Measurements from ENCODE around the gene PARD3.

Gene PARD3

GRCh38 chr10:34801097-34801733, 13.9 kb downstream of the PARD3 start:
- H3K27me3 ChIP-seq (replicated peaks in 2 of 5; ENCODE audit: control insufficient read depth in 4 of 5, insufficient read depth in 5 of 5, low read length in 4 of 5), result no peaks in the 10 kb centered on the region
- peaks cover 0 to 2% (median 0%) of the 10 kb centered on the region in 5 experiments for H3K9me3 ChIP-seq (ENCODE audit: control extremely low read depth in 1 of 5, control insufficient read depth in 4 of 5, insufficient read depth in 2 of 5, low read depth in 1 of 5, low read length in 4 of 5)
- ChIA-PET CTCF (no interaction called here), POLR2A (no interaction called here)
- WGBS (ENCODE audit: insufficient coverage), result 89% methylated on average over 3 of the region's 7 CpGs
- no peak overlapping the region for H3K4me3 ChIP-seq (ENCODE audit: control insufficient read depth in 1 of 7, extremely low read depth in 1 of 7, insufficient read depth in 4 of 7, low read depth in 2 of 7, low read length in 6 of 7)
- no peak for DNase-seq
- no peaks in the 10 kb centered on the region for H3K4me1 ChIP-seq (ENCODE audit: control extremely low read depth in 1 of 4, control insufficient read depth in 4 of 4, insufficient read depth in 4 of 4, low read length in 3 of 4)
- no peak overlapping the region for H3K27ac ChIP-seq (ENCODE audit: insufficient read depth in 1 of 2, low read depth in 1 of 2, low read length in 2 of 2, poor library complexity in 1 of 2, severe bottlenecking in 2 of 2)
- H3K36me3 ChIP-seq (ENCODE audit: control insufficient read depth in 4 of 4, insufficient read depth in 4 of 4, low read length in 3 of 4), result no peaks in the 10 kb centered on the region

DNA sequence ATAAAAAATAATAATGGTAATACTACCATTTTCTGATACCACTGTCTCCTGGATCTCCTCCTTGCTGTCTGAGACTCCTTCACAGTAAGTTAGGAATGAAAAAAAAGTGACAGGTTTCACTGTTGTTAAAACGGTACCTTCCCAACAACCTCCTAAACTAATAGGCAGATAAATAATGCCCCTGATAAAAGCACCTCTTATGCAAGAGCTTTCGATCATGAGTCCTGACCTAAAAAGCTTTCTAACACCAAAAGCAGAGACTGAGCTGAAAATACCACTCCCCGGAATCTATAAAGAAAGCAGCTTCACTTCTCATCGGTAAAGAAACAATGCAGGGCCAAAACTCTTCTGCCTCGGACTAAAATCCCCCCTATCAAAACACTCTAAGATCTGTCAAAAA, 14.5 kb downstream of the PARD3 start:
- Histone ChIP-seq H3K9me3 (ENCODE audit: control extremely low read depth in 1 of 5, control insufficient read depth in 4 of 5, insufficient read depth in 2 of 5, low read depth in 1 of 5, low read length in 4 of 5) (peaks cover 0 to 2% (median 0%) of the 10 kb centered on the region in 5 experiments), H3K36me3 (ENCODE audit: control insufficient read depth in 4 of 4, insufficient read depth in 4 of 4, low read length in 3 of 4) (no peaks in the 10 kb centered on the region), H3K27me3 (replicated peaks in 2 of 5; ENCODE audit: control insufficient read depth in 4 of 5, insufficient read depth in 5 of 5, low read length in 4 of 5) (no peaks in the 10 kb centered on the region), H3K4me1 (ENCODE audit: control extremely low read depth in 1 of 4, control insufficient read depth in 4 of 4, insufficient read depth in 4 of 4, low read length in 3 of 4) (no peaks in the 10 kb centered on the region), H3K4me3 (ENCODE audit: control insufficient read depth in 1 of 7, extremely low read depth in 1 of 7, insufficient read depth in 4 of 7, low read depth in 2 of 7, low read length in 6 of 7) (no peak overlapping the region), H3K27ac (ENCODE audit: insufficient read depth in 1 of 2, low read depth in 1 of 2, low read length in 2 of 2, poor library complexity in 1 of 2, severe bottlenecking in 2 of 2) (no peak overlapping the region)
- 82% methylated on average over 3 of the region's 5 CpGs for WGBS (ENCODE audit: insufficient coverage)
- DNase-seq, result no peak
- POLR2A ChIA-PET, result no interaction called here
- CTCF ChIA-PET, result no interaction called here

DNA sequence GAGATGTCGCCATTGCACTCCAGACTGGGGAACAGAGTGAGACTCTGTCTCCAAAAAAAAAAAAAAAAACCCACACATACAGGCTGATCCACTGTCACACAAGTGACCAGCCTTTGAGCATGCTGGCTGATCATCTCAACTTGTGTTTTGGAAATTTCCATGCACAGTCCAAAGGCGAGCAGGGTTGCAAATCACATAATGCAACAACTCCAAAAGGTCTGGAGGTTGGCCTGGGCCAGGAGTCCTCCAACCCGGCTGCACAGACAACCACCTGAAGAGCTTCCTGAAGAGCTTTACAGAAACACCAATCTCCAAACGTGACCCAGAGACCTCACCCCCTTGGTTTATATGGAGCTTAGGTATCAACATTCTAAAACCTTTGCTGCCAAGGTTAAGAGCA, 16.4 kb downstream of the PARD3 start:
- no peaks in the 10 kb centered on the region for H3K4me1 ChIP-seq (ENCODE audit: control extremely low read depth in 1 of 4, control insufficient read depth in 4 of 4, insufficient read depth in 4 of 4, low read length in 3 of 4)
- 97% methylated on average over 3 of the region's 4 CpGs for WGBS (ENCODE audit: insufficient coverage)
- CTCF ChIA-PET, result no interaction called here

GRCh38 chr10:34797155-34797554, 17.9 kb downstream of the PARD3 start:
- CTCF ChIA-PET, result no interaction called here

More for the DNA sequence above, 16.4 kb downstream of the PARD3 start:
- Histone ChIP-seq H3K9me3 (ENCODE audit: control extremely low read depth in 1 of 5, control insufficient read depth in 4 of 5, insufficient read depth in 2 of 5, low read depth in 1 of 5, low read length in 4 of 5) (peaks cover 0 to 2% (median 0%) of the 10 kb centered on the region in 5 experiments), H3K4me3 (ENCODE audit: control insufficient read depth in 1 of 7, extremely low read depth in 1 of 7, insufficient read depth in 4 of 7, low read depth in 2 of 7, low read length in 6 of 7) (no peak overlapping the region), H3K27me3 (replicated peaks in 2 of 5; ENCODE audit: control insufficient read depth in 4 of 5, insufficient read depth in 5 of 5, low read length in 4 of 5) (no peaks in the 10 kb centered on the region), H3K27ac (ENCODE audit: insufficient read depth in 1 of 2, low read depth in 1 of 2, low read length in 2 of 2, poor library complexity in 1 of 2, severe bottlenecking in 2 of 2) (no peak overlapping the region), H3K36me3 (ENCODE audit: control insufficient read depth in 4 of 4, insufficient read depth in 4 of 4, low read length in 3 of 4) (no peaks in the 10 kb centered on the region)
- POLR2A ChIA-PET, result no interaction called here
- DNase-seq, result no peak

DNA sequence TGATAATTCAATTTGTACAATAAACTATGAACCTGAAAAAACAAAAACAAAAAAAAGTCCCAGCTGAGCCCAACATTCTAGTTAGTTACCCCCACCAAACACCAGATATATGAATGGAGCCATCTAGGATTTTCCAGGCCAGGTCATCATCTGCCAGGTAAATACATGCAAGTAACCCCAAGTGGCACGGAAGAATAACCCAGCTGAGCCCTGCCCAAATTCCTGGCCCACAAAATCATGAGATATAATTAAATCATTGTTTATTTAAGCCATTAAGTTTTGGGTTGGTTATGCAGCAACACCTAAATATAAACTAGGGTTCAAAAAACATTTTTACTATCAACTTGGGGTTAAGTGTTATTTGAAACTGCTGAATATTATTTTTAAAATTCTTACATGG, 19.0 kb downstream of the PARD3 start:
- CTCF ChIA-PET, result interaction anchor here (1.2 kb wide), 1 partner anchor 9 kb away, joined by 3 read pairs; no protein-coding TSS in a partner anchor
- Histone ChIP-seq H3K27me3 (replicated peaks in 2 of 5; ENCODE audit: control insufficient read depth in 4 of 5, insufficient read depth in 5 of 5, low read length in 4 of 5) (no peaks in the 10 kb centered on the region), H3K9me3 (ENCODE audit: control extremely low read depth in 1 of 5, control insufficient read depth in 4 of 5, insufficient read depth in 2 of 5, low read depth in 1 of 5, low read length in 4 of 5) (peaks cover 0 to 2% (median 0%) of the 10 kb centered on the region in 5 experiments), H3K36me3 (ENCODE audit: control insufficient read depth in 4 of 4, insufficient read depth in 4 of 4, low read length in 3 of 4) (no peaks in the 10 kb centered on the region), H3K4me3 (ENCODE audit: control insufficient read depth in 1 of 7, extremely low read depth in 1 of 7, insufficient read depth in 4 of 7, low read depth in 2 of 7, low read length in 6 of 7) (no peak overlapping the region), H3K4me1 (ENCODE audit: control extremely low read depth in 1 of 4, control insufficient read depth in 4 of 4, insufficient read depth in 4 of 4, low read length in 3 of 4) (no peaks in the 10 kb centered on the region), H3K27ac (ENCODE audit: insufficient read depth in 1 of 2, low read depth in 1 of 2, low read length in 2 of 2, poor library complexity in 1 of 2, severe bottlenecking in 2 of 2) (no peak overlapping the region)
- POLR2A ChIA-PET, result no interaction called here
- WGBS (ENCODE audit: insufficient coverage), result no CpG with 5 or more reads among the region's 1 CpG
- DNase-seq, result no peak

More at GRCh38 chr10:34797155-34797554, 17.9 kb downstream of the PARD3 start:
- Histone ChIP-seq H3K27me3 (replicated peaks in 2 of 5; ENCODE audit: control insufficient read depth in 4 of 5, insufficient read depth in 5 of 5, low read length in 4 of 5) (no peaks in the 10 kb centered on the region), H3K4me1 (ENCODE audit: control extremely low read depth in 1 of 4, control insufficient read depth in 4 of 4, insufficient read depth in 4 of 4, low read length in 3 of 4) (no peaks in the 10 kb centered on the region), H3K9me3 (ENCODE audit: control extremely low read depth in 1 of 5, control insufficient read depth in 4 of 5, insufficient read depth in 2 of 5, low read depth in 1 of 5, low read length in 4 of 5) (peaks cover 0 to 2% (median 0%) of the 10 kb centered on the region in 5 experiments), H3K36me3 (ENCODE audit: control insufficient read depth in 4 of 4, insufficient read depth in 4 of 4, low read length in 3 of 4) (no peaks in the 10 kb centered on the region), H3K27ac (ENCODE audit: insufficient read depth in 1 of 2, low read depth in 1 of 2, low read length in 2 of 2, poor library complexity in 1 of 2, severe bottlenecking in 2 of 2) (no peak overlapping the region), H3K4me3 (ENCODE audit: control insufficient read depth in 1 of 7, extremely low read depth in 1 of 7, insufficient read depth in 4 of 7, low read depth in 2 of 7, low read length in 6 of 7) (no peak overlapping the region)
- POLR2A ChIA-PET, result no interaction called here
- 79% methylated on average over 3 of the region's 6 CpGs for WGBS (ENCODE audit: insufficient coverage)
- DNase-seq, result no peak

GRCh38 chr10:34795334-34795733, 19.8 kb downstream of the PARD3 start:
- Histone ChIP-seq H3K27me3 (replicated peaks in 2 of 5; ENCODE audit: control insufficient read depth in 4 of 5, insufficient read depth in 5 of 5, low read length in 4 of 5) (no peaks in the 10 kb centered on the region), H3K27ac (ENCODE audit: insufficient read depth in 1 of 2, low read depth in 1 of 2, low read length in 2 of 2, poor library complexity in 1 of 2, severe bottlenecking in 2 of 2) (no peak overlapping the region), H3K36me3 (ENCODE audit: control insufficient read depth in 4 of 4, insufficient read depth in 4 of 4, low read length in 3 of 4) (no peaks in the 10 kb centered on the region), H3K4me3 (ENCODE audit: control insufficient read depth in 1 of 7, extremely low read depth in 1 of 7, insufficient read depth in 4 of 7, low read depth in 2 of 7, low read length in 6 of 7) (no peak overlapping the region), H3K9me3 (ENCODE audit: control extremely low read depth in 1 of 5, control insufficient read depth in 4 of 5, insufficient read depth in 2 of 5, low read depth in 1 of 5, low read length in 4 of 5) (peaks cover 0 to 2% (median 0%) of the 10 kb centered on the region in 5 experiments), H3K4me1 (ENCODE audit: control extremely low read depth in 1 of 4, control insufficient read depth in 4 of 4, insufficient read depth in 4 of 4, low read length in 3 of 4) (no peaks in the 10 kb centered on the region)
- WGBS (ENCODE audit: insufficient coverage), result 95% methylated on average over 4 of the region's 6 CpGs
- ChIA-PET POLR2A (no interaction called here), CTCF (interaction anchor here (1.2 kb wide), 1 partner anchor 8 kb away, joined by 3 read pairs; no protein-coding TSS in a partner anchor)
- DNase-seq, result no peak

DNA sequence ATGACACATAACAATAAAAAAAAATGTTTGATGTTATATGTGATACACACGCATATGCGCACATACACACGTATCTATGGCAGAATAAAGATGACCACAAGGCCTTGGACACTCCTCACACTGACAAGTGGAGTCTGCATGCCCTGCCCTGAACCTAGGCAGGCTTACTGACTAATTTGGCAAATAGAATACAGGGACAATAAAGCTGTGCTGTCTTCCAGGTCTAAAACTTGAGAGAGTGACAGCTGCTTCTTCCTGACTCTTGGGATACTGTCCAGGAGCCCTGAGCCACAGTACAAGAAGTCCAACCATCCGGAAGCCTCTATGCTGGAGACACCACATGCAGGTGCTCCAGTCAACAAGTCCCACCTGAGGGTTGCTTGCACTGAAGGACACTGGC, 20.3 kb downstream of the PARD3 start:
- CTCF ChIA-PET, result no interaction called here
- Histone ChIP-seq H3K4me3 (ENCODE audit: control insufficient read depth in 1 of 7, extremely low read depth in 1 of 7, insufficient read depth in 4 of 7, low read depth in 2 of 7, low read length in 6 of 7) (no peak overlapping the region), H3K36me3 (ENCODE audit: control insufficient read depth in 4 of 4, insufficient read depth in 4 of 4, low read length in 3 of 4) (no peaks in the 10 kb centered on the region), H3K4me1 (ENCODE audit: control extremely low read depth in 1 of 4, control insufficient read depth in 4 of 4, insufficient read depth in 4 of 4, low read length in 3 of 4) (no peaks in the 10 kb centered on the region), H3K27me3 (replicated peaks in 2 of 5; ENCODE audit: control insufficient read depth in 4 of 5, insufficient read depth in 5 of 5, low read length in 4 of 5) (no peaks in the 10 kb centered on the region), H3K27ac (ENCODE audit: insufficient read depth in 1 of 2, low read depth in 1 of 2, low read length in 2 of 2, poor library complexity in 1 of 2, severe bottlenecking in 2 of 2) (no peak overlapping the region), H3K9me3 (ENCODE audit: control extremely low read depth in 1 of 5, control insufficient read depth in 4 of 5, insufficient read depth in 2 of 5, low read depth in 1 of 5, low read length in 4 of 5) (peaks cover 0 to 2% (median 0%) of the 10 kb centered on the region in 5 experiments)
- DNase-seq, result no peak
- POLR2A ChIA-PET, result no interaction called here
- WGBS (ENCODE audit: insufficient coverage), result 100% methylated on average over 1 of the region's 4 CpGs
